NB4 (cell line): ENCODE measurements around the gene ZFAND4.
"Not testable (repeated sequence)": the region's sequence is repeated elsewhere in the genome, so short reads cannot be mapped to it uniquely, and the experiment has no call there.

Source experiments
- POLR2A ChIP-seq: IDR thresholded peaks from 2 replicates; pipeline ENCODE4 v1.6.1; 2011; ENCODE audit warnings: mild to moderate bottlenecking; ENCODE audit not compliant: insufficient read length; ENCODE audit errors: extremely low read depth
- TF ChIP-seq, protein P1 (sequence below): IDR thresholded peaks from 2 replicates; pipeline ENCODE4 v1.6.1; 2011; ENCODE audit warnings: low read depth, low read length

DNA sequence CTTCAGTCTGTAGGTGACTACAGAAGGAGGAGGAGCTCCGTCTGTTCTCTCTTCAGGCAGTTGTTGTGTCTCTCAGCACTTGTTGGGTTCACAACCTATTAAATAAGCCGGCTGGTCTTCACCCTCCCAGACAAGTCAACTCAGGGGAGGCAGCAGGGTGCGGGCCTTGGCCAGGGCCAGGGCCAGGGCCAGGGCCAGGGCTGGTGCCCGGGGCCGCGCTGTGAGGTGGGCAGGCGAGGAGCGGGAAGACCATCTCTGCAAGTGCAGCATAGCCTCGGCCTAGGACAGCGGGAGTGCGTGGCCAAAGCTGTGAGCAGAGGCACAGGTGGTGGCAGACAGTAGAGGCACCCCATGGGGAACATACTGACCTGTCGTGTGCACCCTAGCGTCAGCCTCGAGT, 5.9 kb upstream of the ZFAND4 start:
- not testable (repeated sequence) for TF ChIP-seq POLR2A
- TF ChIP-seq, protein P1, sequence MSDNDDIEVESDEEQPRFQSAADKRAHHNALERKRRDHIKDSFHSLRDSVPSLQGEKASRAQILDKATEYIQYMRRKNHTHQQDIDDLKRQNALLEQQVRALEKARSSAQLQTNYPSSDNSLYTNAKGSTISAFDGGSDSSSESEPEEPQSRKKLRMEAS: not testable (repeated sequence)
